SK-N-SH (cell line): ENCODE data around the gene CDH12.

Experiments
- TAF1 ChIP-seq: IDR thresholded peaks from 2 replicates; pipeline ENCODE4 v1.6.1; 2012; ENCODE audit warnings: low read depth, mild to moderate bottlenecking, low read length, moderate library complexity, borderline replicate concordance
- USF2 ChIP-seq: fragments of 150-350 bp; IDR thresholded peaks from 2 replicates; pipeline ENCODE4 v1.6.1; 2017; ENCODE audit warnings: antibody characterized with exemption, low read length, low read depth, borderline replicate concordance
- TF ChIP-seq, protein P1 (sequence below): fragments of 200-600 bp; sonication (generic); IDR thresholded peaks from 2 replicates; pipeline ENCODE4 v1.6.1; 2017; ENCODE audit warnings: antibody characterized with exemption, mild to moderate bottlenecking, moderate library complexity

GRCh38 chr5:22079566-22079965, 773.6 kb downstream of the CDH12 start:
- TF ChIP-seq USF2 (no peak), TAF1 (no peak)
- TF ChIP-seq, protein P1, sequence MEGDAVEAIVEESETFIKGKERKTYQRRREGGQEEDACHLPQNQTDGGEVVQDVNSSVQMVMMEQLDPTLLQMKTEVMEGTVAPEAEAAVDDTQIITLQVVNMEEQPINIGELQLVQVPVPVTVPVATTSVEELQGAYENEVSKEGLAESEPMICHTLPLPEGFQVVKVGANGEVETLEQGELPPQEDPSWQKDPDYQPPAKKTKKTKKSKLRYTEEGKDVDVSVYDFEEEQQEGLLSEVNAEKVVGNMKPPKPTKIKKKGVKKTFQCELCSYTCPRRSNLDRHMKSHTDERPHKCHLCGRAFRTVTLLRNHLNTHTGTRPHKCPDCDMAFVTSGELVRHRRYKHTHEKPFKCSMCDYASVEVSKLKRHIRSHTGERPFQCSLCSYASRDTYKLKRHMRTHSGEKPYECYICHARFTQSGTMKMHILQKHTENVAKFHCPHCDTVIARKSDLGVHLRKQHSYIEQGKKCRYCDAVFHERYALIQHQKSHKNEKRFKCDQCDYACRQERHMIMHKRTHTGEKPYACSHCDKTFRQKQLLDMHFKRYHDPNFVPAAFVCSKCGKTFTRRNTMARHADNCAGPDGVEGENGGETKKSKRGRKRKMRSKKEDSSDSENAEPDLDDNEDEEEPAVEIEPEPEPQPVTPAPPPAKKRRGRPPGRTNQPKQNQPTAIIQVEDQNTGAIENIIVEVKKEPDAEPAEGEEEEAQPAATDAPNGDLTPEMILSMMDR = no peak
